ENCODE measurements around the gene FBXO34.
"Not testable (repeated sequence)": the region's sequence is repeated elsewhere in the genome, so short reads cannot be mapped to it uniquely, and the experiment has no call there.

The FBXO34 gene

DNA sequence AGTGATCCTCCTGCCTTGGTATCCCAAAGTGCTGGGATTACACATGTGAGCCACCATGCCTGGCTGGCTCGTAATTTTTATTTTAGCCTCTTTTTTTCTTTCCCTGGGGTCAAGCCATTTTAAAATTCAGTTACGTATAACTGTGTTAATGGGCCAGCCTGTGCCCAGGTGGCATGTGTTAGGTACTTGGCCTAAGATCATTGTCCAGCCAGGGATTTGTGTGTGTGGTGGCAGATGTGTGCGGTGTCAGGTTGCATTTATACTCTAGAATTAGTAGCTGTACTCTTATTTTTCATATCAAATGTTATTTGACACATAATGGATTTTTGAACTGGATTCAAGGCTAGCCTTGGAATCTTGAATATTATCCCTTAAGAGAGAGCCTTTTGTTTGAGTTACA is 69.3 kb downstream of the FBXO34 start:
- no peak for DNase-seq (ENCODE audit: low read depth)
- TF ChIP-seq, protein P1, sequence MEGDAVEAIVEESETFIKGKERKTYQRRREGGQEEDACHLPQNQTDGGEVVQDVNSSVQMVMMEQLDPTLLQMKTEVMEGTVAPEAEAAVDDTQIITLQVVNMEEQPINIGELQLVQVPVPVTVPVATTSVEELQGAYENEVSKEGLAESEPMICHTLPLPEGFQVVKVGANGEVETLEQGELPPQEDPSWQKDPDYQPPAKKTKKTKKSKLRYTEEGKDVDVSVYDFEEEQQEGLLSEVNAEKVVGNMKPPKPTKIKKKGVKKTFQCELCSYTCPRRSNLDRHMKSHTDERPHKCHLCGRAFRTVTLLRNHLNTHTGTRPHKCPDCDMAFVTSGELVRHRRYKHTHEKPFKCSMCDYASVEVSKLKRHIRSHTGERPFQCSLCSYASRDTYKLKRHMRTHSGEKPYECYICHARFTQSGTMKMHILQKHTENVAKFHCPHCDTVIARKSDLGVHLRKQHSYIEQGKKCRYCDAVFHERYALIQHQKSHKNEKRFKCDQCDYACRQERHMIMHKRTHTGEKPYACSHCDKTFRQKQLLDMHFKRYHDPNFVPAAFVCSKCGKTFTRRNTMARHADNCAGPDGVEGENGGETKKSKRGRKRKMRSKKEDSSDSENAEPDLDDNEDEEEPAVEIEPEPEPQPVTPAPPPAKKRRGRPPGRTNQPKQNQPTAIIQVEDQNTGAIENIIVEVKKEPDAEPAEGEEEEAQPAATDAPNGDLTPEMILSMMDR (IDR thresholded peaks at IDR 0.05; ENCODE audit: insufficient read depth, low read depth, low read length, missing control alignments), result no peak
- H3K4me3 ChIP-seq (ENCODE audit: low read depth, low read length), result no peak overlapping the region

DNA sequence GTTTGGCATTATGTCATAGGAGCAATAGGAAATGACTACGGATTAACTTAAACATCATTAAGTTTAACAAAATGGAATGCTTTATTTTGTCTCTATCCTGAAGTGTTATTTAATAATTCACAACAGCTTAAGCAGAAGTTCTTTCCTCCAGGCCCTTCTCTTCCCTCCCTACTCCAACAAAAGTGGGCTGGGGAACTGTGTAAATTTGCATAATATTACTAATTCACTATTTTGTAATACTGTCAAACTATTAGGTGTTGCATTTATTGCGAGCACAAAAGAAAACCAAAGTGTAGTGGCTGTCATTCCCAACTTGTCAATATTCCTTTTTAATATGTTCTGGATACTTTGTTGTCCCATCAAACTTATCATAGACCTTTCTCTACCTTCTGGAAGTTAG is 70.6 kb downstream of the FBXO34 start:
- no peak overlapping the region for H3K4me3 ChIP-seq (ENCODE audit: low read depth, low read length)
- no peak for DNase-seq (ENCODE audit: low read depth)
- TF ChIP-seq, protein P1 (IDR thresholded peaks at IDR 0.05; ENCODE audit: insufficient read depth, low read depth, low read length, missing control alignments), result no peak

DNA sequence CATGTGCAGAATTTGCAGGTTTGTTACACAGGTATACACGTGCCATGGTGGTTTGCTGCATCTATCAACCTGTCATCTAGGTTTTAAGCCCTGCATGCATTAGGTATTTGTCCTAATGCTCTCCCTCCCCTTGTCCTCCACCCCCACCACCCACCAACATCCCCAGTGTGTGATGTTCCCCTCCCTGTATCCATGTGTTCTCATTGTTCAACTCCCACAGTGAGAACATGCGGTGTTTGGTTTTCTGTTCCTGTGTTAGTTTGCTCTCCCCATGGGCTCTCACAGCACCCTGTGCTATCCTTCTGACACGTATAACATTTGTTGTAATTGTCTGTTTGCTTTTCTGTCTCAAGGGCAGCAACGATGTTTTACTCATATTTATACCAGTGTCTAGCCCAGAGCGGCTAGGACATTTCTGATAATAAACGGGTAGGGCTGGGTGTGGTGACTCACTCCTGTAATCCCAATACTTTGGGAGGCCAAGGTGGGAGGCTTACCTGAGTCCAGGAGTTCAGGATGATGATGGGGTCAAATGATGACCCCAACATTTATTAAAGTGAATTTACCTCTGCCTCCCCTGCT is 73.5 kb downstream of the FBXO34 start:
- DNase-seq (ENCODE audit: low read depth); H3K4me3 ChIP-seq (ENCODE audit: low read depth, low read length): not testable (repeated sequence)

DNA sequence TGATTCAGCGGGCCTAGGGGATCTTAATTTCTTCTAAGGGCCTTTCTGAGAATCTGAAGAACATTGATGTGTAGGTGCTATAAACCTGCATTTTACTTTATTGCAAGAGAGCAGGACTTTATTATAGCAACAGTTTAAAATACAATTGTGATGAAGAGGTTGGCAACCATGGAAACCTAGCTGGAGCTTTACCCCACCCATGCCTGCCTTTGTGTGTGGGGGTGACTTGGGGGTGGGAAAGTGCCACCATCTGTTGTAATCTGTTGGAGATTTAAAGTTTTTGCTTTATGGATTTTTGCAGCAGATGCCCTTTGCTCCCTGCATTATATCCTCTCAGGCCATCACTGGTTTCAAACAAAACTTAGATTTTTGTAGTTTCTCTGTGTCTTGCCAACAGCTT is 75.8 kb downstream of the FBXO34 start:
- DNase-seq (ENCODE audit: low read depth), result no peak
- TF ChIP-seq, protein P1 (IDR thresholded peaks at IDR 0.05; ENCODE audit: insufficient read depth, low read depth, low read length, missing control alignments), result no peak
- no peak overlapping the region for H3K4me3 ChIP-seq (ENCODE audit: low read depth, low read length)

DNA sequence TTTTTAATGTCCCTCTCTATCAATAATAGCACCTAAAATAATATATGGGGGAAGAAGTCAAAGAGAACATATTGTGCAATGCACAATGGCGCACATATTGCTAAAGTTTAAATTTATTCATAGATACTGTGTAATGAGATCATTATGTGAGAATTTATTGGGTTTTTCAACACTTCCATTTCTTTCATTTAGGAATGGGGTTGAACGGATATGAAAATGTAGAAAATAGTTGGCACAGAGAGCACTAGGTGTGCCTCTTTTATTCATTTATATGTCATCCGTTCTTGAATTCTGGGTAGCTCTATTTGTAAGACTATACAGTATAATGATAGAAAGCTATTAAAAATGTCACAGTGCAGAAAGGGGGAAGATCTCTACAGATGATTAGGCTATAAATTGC is 76.5 kb downstream of the FBXO34 start:
- no peak for DNase-seq (ENCODE audit: low read depth)
- TF ChIP-seq, protein P1 (IDR thresholded peaks at IDR 0.05; ENCODE audit: insufficient read depth, low read depth, low read length, missing control alignments), result no peak
- no peak overlapping the region for H3K4me3 ChIP-seq (ENCODE audit: low read depth, low read length)

DNA sequence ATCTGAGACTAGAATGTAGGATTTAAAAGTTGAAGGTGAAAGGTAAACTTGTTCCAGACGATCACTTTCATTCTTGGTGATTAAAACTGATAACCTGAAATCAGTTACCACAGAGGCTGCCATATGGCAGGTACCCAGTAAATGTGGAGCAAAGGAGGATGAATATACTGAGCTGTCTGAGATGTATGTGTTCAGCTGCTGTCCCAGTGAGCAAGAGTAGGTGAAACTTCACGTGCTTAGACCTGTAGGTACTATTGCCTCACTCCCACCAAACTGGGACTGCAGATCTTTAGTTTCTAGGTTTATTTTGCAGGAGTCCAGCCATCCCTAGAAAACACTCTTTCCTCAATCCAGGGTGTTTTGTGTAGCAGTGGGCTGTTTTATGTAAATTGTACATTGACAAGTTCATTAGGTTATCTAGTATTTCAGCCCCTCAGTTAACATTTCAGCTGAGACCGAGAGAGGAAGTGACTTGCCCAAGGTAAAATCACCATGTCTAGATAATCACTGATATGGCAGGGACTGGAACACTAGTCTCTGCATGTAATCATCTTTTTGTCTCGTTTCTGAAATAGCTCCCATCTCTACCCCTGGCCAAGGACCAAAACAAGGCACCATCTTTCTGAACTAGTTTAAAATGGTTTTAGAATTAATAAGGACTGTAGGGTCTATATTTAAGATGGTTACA is 77.7 kb downstream of the FBXO34 start:
- DNase-seq (ENCODE audit: low read depth), result peak; percentile 47
- TF ChIP-seq, protein P1 (IDR thresholded peaks at IDR 0.05; ENCODE audit: insufficient read depth, low read depth, low read length, missing control alignments), result no peak
- peak overlapping the region; percentile 19; the same call in 1 of the 2 replicates for H3K4me3 ChIP-seq (ENCODE audit: low read depth, low read length)

DNA sequence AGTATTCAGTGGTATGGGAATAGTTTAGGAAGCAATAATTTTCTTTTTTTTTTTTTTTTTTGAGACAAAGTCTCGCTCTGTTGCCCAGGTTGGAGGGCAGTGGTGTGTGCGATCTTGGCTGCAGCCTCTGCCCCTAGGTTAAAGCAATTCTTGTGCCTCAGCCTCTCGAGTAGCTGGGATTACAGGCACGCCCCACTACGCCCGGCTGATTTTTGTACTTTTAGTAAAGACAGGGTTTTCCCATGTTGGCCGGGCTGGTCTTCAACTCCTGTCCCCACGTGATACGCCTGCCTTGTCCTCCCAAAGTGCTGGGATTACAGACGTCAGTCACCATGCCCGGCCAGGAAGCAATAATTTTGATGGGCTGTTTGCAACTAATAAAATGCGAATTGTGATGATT is 78.3 kb downstream of the FBXO34 start:
- peak overlapping the region; percentile 19; the same call in 1 of the 2 replicates for H3K4me3 ChIP-seq (ENCODE audit: low read depth, low read length)
- TF ChIP-seq, protein P1 (IDR thresholded peaks at IDR 0.05; ENCODE audit: insufficient read depth, low read depth, low read length, missing control alignments), result no peak
- peak; percentile 42 for DNase-seq (ENCODE audit: low read depth)

Data from GM12865 (cell line).